Sigmoid colon (tissue), 7 donors: ENCODE results near the gene LEMD3. TPM values are rescaled to one million over a fixed set of nuclear protein-coding genes. Genes with fewer than 3 reads are reported as not detected.
A peak's percentile ranks its signal among the peaks of the same experiment; 100 is the strongest.
"Not testable (repeated sequence)": the region's sequence is repeated elsewhere in the genome, so short reads cannot be mapped to it uniquely, and the experiment has no call there.

ENCODE experiments used
- DNase-seq: peaks from one replicate; pipeline ENCODE4 v3.0.0-alpha.2; 2019
- H3K27ac ChIP-seq, 4 donors: fragments of 200-600 bp; sonication (generic); one replicate each; pipeline ENCODE4 v1.5.1; 2016 to 2019; ENCODE audit warnings: mild to moderate bottlenecking in 1 of 4
- H3K27me3 ChIP-seq, 3 donors: fragments of 200-600 bp; sonication (generic); one replicate each; pipeline ENCODE4 v1.5.1; 2019; ENCODE audit warnings: mild to moderate bottlenecking in 1 of 3
- H3K36me3 ChIP-seq, 4 donors: fragments of 200-600 bp; sonication (generic); one replicate each; pipeline ENCODE4 v1.5.1; 2016 to 2019
- H3K4me1 ChIP-seq, 4 donors: fragments of 200-600 bp; sonication (generic); one replicate each; pipeline ENCODE4 v1.5.1; 2017 to 2019
- H3K4me3 ChIP-seq, 4 donors: fragments of 200-600 bp; sonication (generic); one replicate each; pipeline ENCODE4 v1.5.1; 2017 to 2019; ENCODE audit warnings: mild to moderate bottlenecking in 2 of 4, moderate library complexity in 1 of 4
- H3K9me3 ChIP-seq, 4 donors: fragments of 200-600 bp in 3 of 4; sonication (generic) in 3 of 4; one replicate each; pipeline versions ENCODE4 v1.5.1 to v1.6.1; 2013 to 2019
- EP300 ChIP-seq, 4 donors: sonication (generic); formaldehyde crosslinking; IDR thresholded peaks; one replicate each; pipeline ENCODE4 v1.6.1; 2017; ENCODE audit warnings: antibody characterized with exemption in 4 of 4
- POLR2A ChIP-seq, 2 donors: fragments of 450-650 bp; IDR thresholded peaks; one replicate each; pipeline ENCODE4 v1.6.1; 2016; ENCODE audit warnings: antibody characterized with exemption in 2 of 2, mild to moderate bottlenecking in 2 of 2, moderate library complexity in 2 of 2
- POLR2AphosphoS5 ChIP-seq, 4 donors: sonication (generic); formaldehyde crosslinking; IDR thresholded peaks; one replicate each; pipeline ENCODE4 v1.6.1; 2017; ENCODE audit warnings: antibody characterized with exemption in 4 of 4
- WGBS, 2 donors: extraction: QIAGEN DNeasy Blood & Tissue Kit; methylation state at CpG; one replicate each; pipeline ENCODE4 v1.1.7; 2013; 5-methylcytosine and 5-hydroxymethylcytosine counted together
- intact Hi-C: fragments of 100-400 bp; cut with DNase I; formaldehyde crosslinking; loops from one replicate; pipeline ENCODE4 v1.15.1; 2023
- polyA plus RNA-seq, 3 donors: library from polyadenylated mRNA; stranded (reverse); fragments of 200-250 nt; gene quantifications; one replicate each; pipeline ENCODE4 v1.2.3, GENCODE V29; 2013
- total RNA-seq, 4 donors: library from RNA; depleted of rRNA; stranded (reverse); fragments of >200 nt; gene quantifications; one replicate each; pipeline ENCODE4 v1.1.0, GENCODE V29; 2016
- TF ChIP-seq, protein P1 (sequence below), 4 experiments: fragments of 450-650 bp in 3 of 4; fragments of 200-600 bp in 1 of 4; IDR thresholded peaks; one replicate each; pipeline ENCODE4 v1.5.1; 2016 to 2019; ENCODE audit warnings: antibody characterized with exemption in 4 of 4, mild to moderate bottlenecking in 3 of 4, moderate library complexity in 2 of 4
- donor health status: healthy with polysubstance abuse.
- donor health status: Bipolar disorder and iron deficiency.
- donor health status: healthy.

Gene LEMD3
- total and polyA plus RNA-seq, 7 donors = 3.6 to 32.7 (median 17.7) TPM

GRCh38 chr12:65282840-65283239, 113.5 kb downstream of the LEMD3 start:
- TF ChIP-seq, protein P1, sequence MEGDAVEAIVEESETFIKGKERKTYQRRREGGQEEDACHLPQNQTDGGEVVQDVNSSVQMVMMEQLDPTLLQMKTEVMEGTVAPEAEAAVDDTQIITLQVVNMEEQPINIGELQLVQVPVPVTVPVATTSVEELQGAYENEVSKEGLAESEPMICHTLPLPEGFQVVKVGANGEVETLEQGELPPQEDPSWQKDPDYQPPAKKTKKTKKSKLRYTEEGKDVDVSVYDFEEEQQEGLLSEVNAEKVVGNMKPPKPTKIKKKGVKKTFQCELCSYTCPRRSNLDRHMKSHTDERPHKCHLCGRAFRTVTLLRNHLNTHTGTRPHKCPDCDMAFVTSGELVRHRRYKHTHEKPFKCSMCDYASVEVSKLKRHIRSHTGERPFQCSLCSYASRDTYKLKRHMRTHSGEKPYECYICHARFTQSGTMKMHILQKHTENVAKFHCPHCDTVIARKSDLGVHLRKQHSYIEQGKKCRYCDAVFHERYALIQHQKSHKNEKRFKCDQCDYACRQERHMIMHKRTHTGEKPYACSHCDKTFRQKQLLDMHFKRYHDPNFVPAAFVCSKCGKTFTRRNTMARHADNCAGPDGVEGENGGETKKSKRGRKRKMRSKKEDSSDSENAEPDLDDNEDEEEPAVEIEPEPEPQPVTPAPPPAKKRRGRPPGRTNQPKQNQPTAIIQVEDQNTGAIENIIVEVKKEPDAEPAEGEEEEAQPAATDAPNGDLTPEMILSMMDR (IDR thresholded peaks at IDR 0.05) = no peak
- TF ChIP-seq POLR2AphosphoS5 (IDR thresholded peaks at IDR 0.05) = no peak
- no peak for TF ChIP-seq POLR2A (IDR thresholded peaks at IDR 0.05)
- TF ChIP-seq EP300 (IDR thresholded peaks at IDR 0.05) = no peak
- intact Hi-C loops = no loop called here
- H3K4me3 ChIP-seq = no peak overlapping the region
- peaks cover 0 to 77% (median 64%) of the 10 kb centered on the region in 4 donors for H3K4me1 ChIP-seq
- no peaks in the 10 kb centered on the region for H3K27me3 ChIP-seq
- H3K9me3 ChIP-seq = no peaks in the 10 kb centered on the region
- 83 to 96% methylated on average over 1 of the region's 1 CpG for WGBS, 2 donors
- H3K36me3 ChIP-seq = no peaks in the 10 kb centered on the region
- H3K27ac ChIP-seq = peak overlapping the region in 2 of 4 donors; percentile 31 to 98
- DNase-seq = no peak

- H3K36me3 ChIP-seq, intact Hi-C loops, H3K27ac ChIP-seq, H3K4me3 ChIP-seq, H3K9me3 ChIP-seq, H3K27me3 ChIP-seq, DNase-seq: not testable (repeated sequence)
- WGBS, 2 donors = 89 to 95% methylated on average over 7 of the region's 7 CpGs
- peaks cover 0 to 63% (median 57%) of the 10 kb centered on the region in 4 donors for H3K4me1 ChIP-seq
Observed at GRCh38 chr12:65285532-65285931, 116.1 kb downstream of the LEMD3 start.

- Histone ChIP-seq H3K4me3 (no peak overlapping the region), H3K27me3 (no peaks in the 10 kb centered on the region), H3K27ac (no peak overlapping the region), H3K9me3 (no peaks in the 10 kb centered on the region), H3K4me1 (peaks cover 0 to 57% (median 51%) of the 10 kb centered on the region in 4 donors), H3K36me3 (no peaks in the 10 kb centered on the region)
- TF ChIP-seq POLR2A (IDR thresholded peaks at IDR 0.05) (no peak), EP300 (IDR thresholded peaks at IDR 0.05) (no peak), POLR2AphosphoS5 (IDR thresholded peaks at IDR 0.05) (no peak)
- TF ChIP-seq, protein P1 (IDR thresholded peaks at IDR 0.05) = no peak
- 70 to 75% methylated on average over 2 of the region's 2 CpGs for WGBS, 2 donors
- DNase-seq = no peak
- intact Hi-C loops = no loop called here
Observed at GRCh38 chr12:65287426-65287825, 118.0 kb downstream of the LEMD3 start.

- Histone ChIP-seq H3K27ac (no peak overlapping the region), H3K4me1 (peaks cover 0 to 58% (median 45%) of the 10 kb centered on the region in 4 donors), H3K9me3 (no peaks in the 10 kb centered on the region), H3K36me3 (no peaks in the 10 kb centered on the region), H3K4me3 (no peak overlapping the region), H3K27me3 (no peaks in the 10 kb centered on the region)
- TF ChIP-seq POLR2AphosphoS5 (IDR thresholded peaks at IDR 0.05) = no peak
- TF ChIP-seq, protein P1 (IDR thresholded peaks at IDR 0.05) = no peak
- no peak for TF ChIP-seq EP300 (IDR thresholded peaks at IDR 0.05)
- TF ChIP-seq POLR2A (IDR thresholded peaks at IDR 0.05) = no peak
- intact Hi-C loops = no loop called here
- DNase-seq = no peak
- WGBS, 2 donors = 93 to 94% methylated on average over 2 of the region's 2 CpGs
Observed at GRCh38 chr12:65292241-65292640, 122.9 kb downstream of the LEMD3 start.

- WGBS, 2 donors = 71 to 85% methylated on average over 1 of the region's 1 CpG
- no peak overlapping the region for H3K4me3 ChIP-seq
- no peak for DNase-seq
- no peaks in the 10 kb centered on the region for H3K36me3 ChIP-seq
- H3K9me3 ChIP-seq = no peaks in the 10 kb centered on the region
- peaks cover 0 to 69% (median 40%) of the 10 kb centered on the region in 4 donors for H3K4me1 ChIP-seq
- TF ChIP-seq, protein P1 (IDR thresholded peaks at IDR 0.05) = no peak
- no peak for TF ChIP-seq POLR2A (IDR thresholded peaks at IDR 0.05)
- no peak for TF ChIP-seq POLR2AphosphoS5 (IDR thresholded peaks at IDR 0.05)
- no peak for TF ChIP-seq EP300 (IDR thresholded peaks at IDR 0.05)
- intact Hi-C loops = no loop called here
- H3K27ac ChIP-seq = no peak overlapping the region
- H3K27me3 ChIP-seq = no peaks in the 10 kb centered on the region
Observed at GRCh38 chr12:65293735-65294134, 124.4 kb downstream of the LEMD3 start.
